ENCODE measurements around the gene SLC25A5.

DNA sequence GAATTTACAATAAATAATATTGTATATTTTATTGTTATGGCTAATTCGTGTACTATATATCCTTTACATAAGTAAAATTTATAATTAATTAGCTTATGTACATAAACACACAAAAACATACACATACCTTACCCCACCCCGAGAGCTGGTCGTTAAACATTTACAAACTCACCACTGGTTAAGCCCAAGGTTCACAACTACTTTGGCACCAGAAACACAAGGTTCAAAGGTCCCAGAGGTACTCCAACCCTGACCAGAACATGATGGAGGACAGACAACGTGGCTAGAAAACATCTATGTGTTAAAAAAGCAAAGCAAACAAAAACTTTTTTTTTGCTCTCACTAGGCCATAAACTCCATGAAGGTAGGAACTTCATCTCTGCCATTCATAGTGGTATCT is 37.7 kb downstream of the SLC25A5 start:
- TF ChIP-seq, protein P1, sequence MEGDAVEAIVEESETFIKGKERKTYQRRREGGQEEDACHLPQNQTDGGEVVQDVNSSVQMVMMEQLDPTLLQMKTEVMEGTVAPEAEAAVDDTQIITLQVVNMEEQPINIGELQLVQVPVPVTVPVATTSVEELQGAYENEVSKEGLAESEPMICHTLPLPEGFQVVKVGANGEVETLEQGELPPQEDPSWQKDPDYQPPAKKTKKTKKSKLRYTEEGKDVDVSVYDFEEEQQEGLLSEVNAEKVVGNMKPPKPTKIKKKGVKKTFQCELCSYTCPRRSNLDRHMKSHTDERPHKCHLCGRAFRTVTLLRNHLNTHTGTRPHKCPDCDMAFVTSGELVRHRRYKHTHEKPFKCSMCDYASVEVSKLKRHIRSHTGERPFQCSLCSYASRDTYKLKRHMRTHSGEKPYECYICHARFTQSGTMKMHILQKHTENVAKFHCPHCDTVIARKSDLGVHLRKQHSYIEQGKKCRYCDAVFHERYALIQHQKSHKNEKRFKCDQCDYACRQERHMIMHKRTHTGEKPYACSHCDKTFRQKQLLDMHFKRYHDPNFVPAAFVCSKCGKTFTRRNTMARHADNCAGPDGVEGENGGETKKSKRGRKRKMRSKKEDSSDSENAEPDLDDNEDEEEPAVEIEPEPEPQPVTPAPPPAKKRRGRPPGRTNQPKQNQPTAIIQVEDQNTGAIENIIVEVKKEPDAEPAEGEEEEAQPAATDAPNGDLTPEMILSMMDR (IDR thresholded peaks at IDR 0.05), result no peak
- TF ChIP-seq POLR2A (IDR thresholded peaks at IDR 0.05), result no peak

All from uterus (tissue), 2 donors.